ENCODE data around the gene NAV2. TPM values are rescaled to one million over a fixed set of nuclear protein-coding genes. Genes with fewer than 3 reads are reported as not detected.

NAV2 gene
- total RNA-seq, 1 experiment from 2014 or later = 22.7 TPM

DNA sequence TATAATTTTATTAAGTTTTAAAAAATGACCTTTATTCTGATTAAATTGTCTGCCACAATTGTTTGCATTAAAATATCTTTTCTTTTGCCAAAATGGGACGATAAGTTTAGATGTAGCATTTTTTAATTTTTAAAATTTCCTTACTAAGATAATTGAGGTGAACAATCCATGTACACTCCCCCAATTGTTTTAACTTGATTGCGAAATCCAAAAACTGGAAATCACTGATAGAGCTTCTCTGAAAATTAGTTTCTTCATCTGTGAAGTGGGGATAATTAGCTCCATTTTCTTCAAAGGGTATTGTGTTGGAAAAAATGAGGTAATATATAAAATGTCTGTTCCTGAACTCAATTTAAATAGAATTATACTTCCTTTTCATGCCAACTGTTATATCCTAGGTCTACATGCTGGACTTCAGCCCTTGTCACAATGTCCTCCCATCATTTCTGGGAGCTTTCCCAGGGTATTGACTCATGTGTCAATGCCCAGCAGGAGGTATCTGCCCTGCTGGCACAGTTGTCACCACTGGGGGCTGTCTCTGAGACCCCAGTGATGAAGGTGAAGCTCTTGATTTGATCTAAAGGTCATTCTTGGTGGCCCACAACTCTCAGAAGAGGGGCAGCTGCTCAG is 28.7 kb upstream of the NAV2 start:
- Histone ChIP-seq H3K36me3 (ENCODE audit: control insufficient read depth, insufficient read depth, low read length) (no peaks in the 10 kb centered on the region), H3K27me3 (ENCODE audit: control insufficient read depth, insufficient read depth, low read length) (no peaks in the 10 kb centered on the region), H3K9me3 (ENCODE audit: control insufficient read depth, insufficient read depth, low read depth, low read length) (no peaks in the 10 kb centered on the region), H3K27ac (ENCODE audit: low read length) (no peak overlapping the region; the same call in 1 of the 2 replicates), H3K4me3 (ENCODE audit: low read depth in 2 of 2, low read length in 2 of 2) (no peak overlapping the region), H3K4me1 (ENCODE audit: control insufficient read depth, insufficient read depth, low read length) (peaks cover 21% of the 10 kb centered on the region)
- ChIA-PET CTCF (no interaction called here), POLR2A (interaction anchor here (0.6 to 1.0 kb wide), 2 partner anchors 28 to 29 kb away, joined by 3 read pairs; partner anchors contain the start of gene NAV2)
- DNase-seq (ENCODE audit: low read depth, low spot score) (no peak), ATAC-seq (no peak)
- intact Hi-C loops (cut with micrococcal nuclease; ENCODE audit: unreplicated experiment) = no loop called here
- TF ChIP-seq POLR2AphosphoS5 (IDR thresholded peaks at IDR 0.05; ENCODE audit: low read depth, low read length) (no peak), SIN3A (IDR thresholded peaks at IDR 0.05; ENCODE audit: borderline replicate concordance, insufficient read depth, low read depth, low read length) (no peak), TCF7L2 (IDR thresholded peaks at IDR 0.05; ENCODE audit: low read depth, low read length) (no peak)
- TF ChIP-seq, protein P1, sequence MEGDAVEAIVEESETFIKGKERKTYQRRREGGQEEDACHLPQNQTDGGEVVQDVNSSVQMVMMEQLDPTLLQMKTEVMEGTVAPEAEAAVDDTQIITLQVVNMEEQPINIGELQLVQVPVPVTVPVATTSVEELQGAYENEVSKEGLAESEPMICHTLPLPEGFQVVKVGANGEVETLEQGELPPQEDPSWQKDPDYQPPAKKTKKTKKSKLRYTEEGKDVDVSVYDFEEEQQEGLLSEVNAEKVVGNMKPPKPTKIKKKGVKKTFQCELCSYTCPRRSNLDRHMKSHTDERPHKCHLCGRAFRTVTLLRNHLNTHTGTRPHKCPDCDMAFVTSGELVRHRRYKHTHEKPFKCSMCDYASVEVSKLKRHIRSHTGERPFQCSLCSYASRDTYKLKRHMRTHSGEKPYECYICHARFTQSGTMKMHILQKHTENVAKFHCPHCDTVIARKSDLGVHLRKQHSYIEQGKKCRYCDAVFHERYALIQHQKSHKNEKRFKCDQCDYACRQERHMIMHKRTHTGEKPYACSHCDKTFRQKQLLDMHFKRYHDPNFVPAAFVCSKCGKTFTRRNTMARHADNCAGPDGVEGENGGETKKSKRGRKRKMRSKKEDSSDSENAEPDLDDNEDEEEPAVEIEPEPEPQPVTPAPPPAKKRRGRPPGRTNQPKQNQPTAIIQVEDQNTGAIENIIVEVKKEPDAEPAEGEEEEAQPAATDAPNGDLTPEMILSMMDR (IDR thresholded peaks at IDR 0.05) = no peak
- TF ChIP-seq, protein P2, sequence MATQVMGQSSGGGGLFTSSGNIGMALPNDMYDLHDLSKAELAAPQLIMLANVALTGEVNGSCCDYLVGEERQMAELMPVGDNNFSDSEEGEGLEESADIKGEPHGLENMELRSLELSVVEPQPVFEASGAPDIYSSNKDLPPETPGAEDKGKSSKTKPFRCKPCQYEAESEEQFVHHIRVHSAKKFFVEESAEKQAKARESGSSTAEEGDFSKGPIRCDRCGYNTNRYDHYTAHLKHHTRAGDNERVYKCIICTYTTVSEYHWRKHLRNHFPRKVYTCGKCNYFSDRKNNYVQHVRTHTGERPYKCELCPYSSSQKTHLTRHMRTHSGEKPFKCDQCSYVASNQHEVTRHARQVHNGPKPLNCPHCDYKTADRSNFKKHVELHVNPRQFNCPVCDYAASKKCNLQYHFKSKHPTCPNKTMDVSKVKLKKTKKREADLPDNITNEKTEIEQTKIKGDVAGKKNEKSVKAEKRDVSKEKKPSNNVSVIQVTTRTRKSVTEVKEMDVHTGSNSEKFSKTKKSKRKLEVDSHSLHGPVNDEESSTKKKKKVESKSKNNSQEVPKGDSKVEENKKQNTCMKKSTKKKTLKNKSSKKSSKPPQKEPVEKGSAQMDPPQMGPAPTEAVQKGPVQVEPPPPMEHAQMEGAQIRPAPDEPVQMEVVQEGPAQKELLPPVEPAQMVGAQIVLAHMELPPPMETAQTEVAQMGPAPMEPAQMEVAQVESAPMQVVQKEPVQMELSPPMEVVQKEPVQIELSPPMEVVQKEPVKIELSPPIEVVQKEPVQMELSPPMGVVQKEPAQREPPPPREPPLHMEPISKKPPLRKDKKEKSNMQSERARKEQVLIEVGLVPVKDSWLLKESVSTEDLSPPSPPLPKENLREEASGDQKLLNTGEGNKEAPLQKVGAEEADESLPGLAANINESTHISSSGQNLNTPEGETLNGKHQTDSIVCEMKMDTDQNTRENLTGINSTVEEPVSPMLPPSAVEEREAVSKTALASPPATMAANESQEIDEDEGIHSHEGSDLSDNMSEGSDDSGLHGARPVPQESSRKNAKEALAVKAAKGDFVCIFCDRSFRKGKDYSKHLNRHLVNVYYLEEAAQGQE (IDR thresholded peaks at IDR 0.05; ENCODE audit: insufficient read depth in 1 of 2, low read depth in 2 of 2, low read length in 1 of 2) = no peak
- BruUV-seq (replicated peaks) = no TSS peak
- in situ Hi-C loops (cut with HindIII; ENCODE audit: low pct_unique_long_range_greater_than_20kb, low sequenced_read_pairs) = no loop called here

DNA sequence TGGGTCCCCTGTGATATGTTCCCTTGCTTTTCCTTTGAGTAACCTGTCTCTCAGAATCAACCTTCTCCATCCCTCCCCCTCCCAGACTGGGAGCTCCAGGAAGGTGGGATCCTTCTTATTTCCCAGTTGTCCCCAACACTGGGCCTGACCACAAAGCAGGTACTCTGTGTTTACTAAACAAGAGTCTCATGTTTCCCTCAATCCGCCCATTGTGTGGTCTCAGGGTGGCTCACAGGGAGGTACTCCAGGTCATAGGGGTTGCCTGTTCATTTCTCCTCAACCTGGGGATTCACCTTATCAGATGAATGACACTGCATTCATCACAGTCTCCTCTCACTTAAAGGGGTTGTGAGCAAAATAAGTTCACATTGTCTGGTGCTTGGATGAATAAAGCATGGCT is 26.4 kb upstream of the NAV2 start:
- Histone ChIP-seq H3K36me3 (ENCODE audit: control insufficient read depth, insufficient read depth, low read length) (no peaks in the 10 kb centered on the region), H3K9me3 (ENCODE audit: control insufficient read depth, insufficient read depth, low read depth, low read length) (no peaks in the 10 kb centered on the region), H3K4me3 (ENCODE audit: low read depth in 2 of 2, low read length in 2 of 2) (no peak overlapping the region), H3K27ac (ENCODE audit: low read length) (no peak overlapping the region), H3K27me3 (ENCODE audit: control insufficient read depth, insufficient read depth, low read length) (no peaks in the 10 kb centered on the region), H3K4me1 (ENCODE audit: control insufficient read depth, insufficient read depth, low read length) (peaks cover 5% of the 10 kb centered on the region; the same call in 1 of the 2 replicates)
- TF ChIP-seq, protein P2 (IDR thresholded peaks at IDR 0.05; ENCODE audit: insufficient read depth in 1 of 2, low read depth in 2 of 2, low read length in 1 of 2) = no peak
- no peak for TF ChIP-seq TCF7L2 (IDR thresholded peaks at IDR 0.05; ENCODE audit: low read depth, low read length)
- TF ChIP-seq, protein P1 (IDR thresholded peaks at IDR 0.05) = no peak
- no peak for TF ChIP-seq SIN3A (IDR thresholded peaks at IDR 0.05; ENCODE audit: borderline replicate concordance, insufficient read depth, low read depth, low read length)
- POLR2A ChIA-PET = no interaction called here
- CTCF ChIA-PET = no interaction called here
- in situ Hi-C loops (cut with HindIII; ENCODE audit: low pct_unique_long_range_greater_than_20kb, low sequenced_read_pairs) (no loop called here), intact Hi-C loops (cut with micrococcal nuclease; ENCODE audit: unreplicated experiment) (no loop called here)
- BruUV-seq (replicated peaks) = no TSS peak
- DNase-seq (ENCODE audit: low read depth, low spot score) (no peak), ATAC-seq (no peak)
